Nephron progenitor cell (in vitro differentiated cells): ENCODE data around the gene TRABD2A.

Experiments
- DNase-seq: peaks from one replicate; pipeline ENCODE4 v3.0.0; 2021
- H3K27ac Mint-ChIP-seq: 2 replicates; pipeline ENCODE4 v1.8.0; 2021; ENCODE audit warnings: mild to moderate bottlenecking, moderate library complexity, mixed read lengths
- H3K27me3 Mint-ChIP-seq: 2 replicates; pipeline ENCODE4 v1.8.0; 2021; ENCODE audit warnings: mild to moderate bottlenecking, low read depth, mixed read lengths; ENCODE audit not compliant: poor library complexity
- H3K36me3 Mint-ChIP-seq: 2 replicates; pipeline ENCODE4 v1.8.0; 2021; ENCODE audit warnings: low read depth, mixed read lengths
- H3K4me1 Mint-ChIP-seq: 2 replicates; pipeline ENCODE4 v1.8.0; 2021; ENCODE audit warnings: mixed read lengths
- H3K4me3 Mint-ChIP-seq: 2 replicates; pipeline ENCODE4 v1.8.0; 2021; ENCODE audit warnings: mild to moderate bottlenecking, moderate library complexity, mixed read lengths
- H3K9me3 Mint-ChIP-seq: 2 replicates; pipeline ENCODE4 v1.8.0; 2021; ENCODE audit warnings: mild to moderate bottlenecking, moderate library complexity, mixed read lengths
- CTCF ChIP-seq: fragments of 200-600 bp; sonication (generic); IDR thresholded peaks from 2 replicates; pipeline ENCODE4 v1.5.0; 2021; ENCODE audit warnings: antibody characterized with exemption

TRABD2A gene

DNA sequence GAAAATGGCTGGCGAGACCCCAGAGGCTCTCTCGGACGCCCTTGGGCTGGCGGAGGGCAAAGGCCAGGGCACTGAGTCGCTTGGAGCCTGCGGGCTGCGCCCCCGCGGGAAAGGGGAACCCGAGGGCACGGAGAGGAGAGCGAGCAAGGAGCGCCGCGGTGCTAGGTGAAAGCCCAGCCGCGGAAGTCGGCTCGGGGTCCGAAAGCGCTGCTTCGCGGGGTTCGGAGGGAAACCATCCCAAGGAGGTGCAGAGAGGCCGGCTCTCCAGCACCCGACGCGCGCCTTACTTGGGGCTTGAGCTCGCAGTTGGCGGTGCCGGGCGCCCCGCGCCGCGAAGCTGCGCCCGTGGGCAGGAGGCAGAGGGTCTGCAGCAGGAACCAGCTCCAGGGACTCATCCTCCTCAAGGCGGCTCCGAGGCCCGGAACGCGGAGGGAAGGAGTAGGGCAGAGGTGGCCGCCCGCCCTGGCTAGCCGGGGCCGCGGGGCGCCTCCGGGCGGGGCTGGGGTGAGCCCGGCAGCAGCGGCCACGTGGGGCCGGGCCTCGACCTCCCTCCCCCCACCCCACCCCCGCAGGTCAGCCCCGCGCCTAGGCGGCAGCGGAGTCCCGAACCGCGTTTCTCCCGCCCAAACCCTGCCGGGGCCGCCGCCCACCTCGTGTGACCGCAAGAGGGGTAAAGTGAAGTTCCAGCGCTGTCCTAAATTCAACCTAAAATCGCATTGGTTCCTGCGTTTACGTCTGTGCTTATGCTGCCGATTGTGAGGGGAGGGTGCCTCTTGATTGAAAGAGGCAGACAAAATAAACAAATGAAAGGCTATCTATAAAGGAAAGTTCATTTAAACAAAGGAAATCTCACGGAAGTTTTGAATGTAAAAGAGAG is at the start of gene TRABD2A:
TRABD2A (minus strand) TSS at position 440 of the 877 bp plus-strand sequence; CDS start at position 395, 45 bp downstream.
- no peak for TF ChIP-seq CTCF
- Mint-ChIP-seq H3K36me3 (no peaks in the 10 kb centered on the region), H3K9me3 (no peaks in the 10 kb centered on the region), H3K4me3 (peak within 1 kb of the TSS; percentile 88), H3K27ac (no peak within 1 kb of the TSS), H3K27me3 (peaks cover 81% of the 10 kb centered on the region), H3K4me1 (peaks cover 26% of the 10 kb centered on the region)
- DNase-seq, result peak; percentile 47

GRCh38 chr2:84927275-84927627 is 46.4 kb upstream of the TRABD2A start:
- TF ChIP-seq CTCF, result peak; percentile 33
- Mint-ChIP-seq H3K27me3 (no peaks in the 10 kb centered on the region), H3K4me1 (peaks cover 31% of the 10 kb centered on the region), H3K36me3 (no peaks in the 10 kb centered on the region), H3K27ac (no peak overlapping the region), H3K9me3 (no peaks in the 10 kb centered on the region), H3K4me3 (peak overlapping the region; percentile 75)
- no peak for DNase-seq

DNA sequence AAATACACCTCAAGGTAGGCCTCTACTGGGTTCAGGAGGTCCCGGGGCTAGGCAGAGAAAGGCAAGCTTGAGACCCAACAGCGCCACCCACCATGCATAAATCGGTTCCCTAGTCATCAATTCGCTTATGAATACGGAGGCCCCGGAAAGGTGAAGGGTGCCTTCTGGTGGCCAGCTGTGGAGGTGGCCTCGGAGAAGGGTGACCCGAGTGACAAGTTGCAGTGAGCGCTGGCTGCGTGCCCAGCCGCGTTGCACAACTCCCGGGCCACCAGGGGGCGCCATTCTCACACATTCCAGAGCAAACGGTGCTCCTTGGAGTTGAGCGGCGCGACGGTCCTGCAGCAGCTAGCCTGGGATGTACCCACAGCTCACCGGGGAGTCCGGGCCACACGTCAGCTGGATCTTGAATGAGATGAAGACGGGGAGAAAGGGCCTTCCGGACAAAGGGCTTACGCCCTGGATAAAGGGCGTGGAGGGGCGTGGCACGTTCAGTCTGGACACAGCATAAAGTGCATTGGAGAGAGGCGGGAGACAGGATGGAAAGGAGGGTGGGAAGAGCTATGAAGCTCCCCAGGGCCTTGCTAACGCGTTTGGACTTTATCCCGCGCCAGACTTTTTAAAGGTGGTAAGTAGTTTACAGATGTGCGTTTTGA is 45.0 kb upstream of the TRABD2A start:
- Mint-ChIP-seq H3K4me3 (peak overlapping the region; percentile 79), H3K27ac (no peak overlapping the region), H3K9me3 (no peaks in the 10 kb centered on the region), H3K27me3 (no peaks in the 10 kb centered on the region), H3K4me1 (peaks cover 21% of the 10 kb centered on the region), H3K36me3 (no peaks in the 10 kb centered on the region)
- peak; percentile 98 for TF ChIP-seq CTCF
- peak; percentile 98 for DNase-seq

GRCh38 chr2:84925336-84925723 is 44.4 kb upstream of the TRABD2A start:
- Mint-ChIP-seq H3K4me1 (peaks cover 21% of the 10 kb centered on the region), H3K9me3 (no peaks in the 10 kb centered on the region), H3K27ac (no peak overlapping the region), H3K27me3 (no peaks in the 10 kb centered on the region), H3K36me3 (no peaks in the 10 kb centered on the region), H3K4me3 (no peak overlapping the region)
- TF ChIP-seq CTCF, result no peak
- no peak for DNase-seq

- no peak for TF ChIP-seq CTCF
- Mint-ChIP-seq H3K27me3 (no peaks in the 10 kb centered on the region), H3K27ac (peak overlapping the region; percentile 50), H3K4me3 (no peak overlapping the region), H3K4me1 (peaks cover 28% of the 10 kb centered on the region), H3K9me3 (no peaks in the 10 kb centered on the region), H3K36me3 (no peaks in the 10 kb centered on the region)
- no peak for DNase-seq
Measured at GRCh38 chr2:84924173-84925106, 43.6 kb upstream of the TRABD2A start.
